HFFc6 (cell line): Measurements from ENCODE around the gene MASP2. TPM values are rescaled to one million over a fixed set of nuclear protein-coding genes. Genes with fewer than 3 reads are reported as not detected.
"Not testable (repeated sequence)": the region's sequence is repeated elsewhere in the genome, so short reads cannot be mapped to it uniquely, and the experiment has no call there.

Experiments
- DNase-seq: peaks from one replicate; pipeline ENCODE4 v3.0.0-alpha.2; 2018
- H3K27ac Mint-ChIP-seq: 2 replicates; pipeline ENCODE4 v1.8.0; 2020; ENCODE audit warnings: mild to moderate bottlenecking, mixed read lengths
- H3K27me3 Mint-ChIP-seq: 2 replicates; pipeline ENCODE4 v1.8.0; 2021; ENCODE audit warnings: mild to moderate bottlenecking, moderate library complexity, mixed read lengths; ENCODE audit not compliant: insufficient read depth
- H3K36me3 Mint-ChIP-seq: 2 replicates; pipeline ENCODE4 v1.8.0; 2021; ENCODE audit warnings: low read depth, mixed read lengths
- H3K4me1 Mint-ChIP-seq: 2 replicates; pipeline ENCODE4 v1.8.0; 2020; ENCODE audit warnings: low read depth, mixed read lengths
- H3K4me3 Mint-ChIP-seq: 2 replicates; pipeline ENCODE4 v1.8.0; 2020; ENCODE audit warnings: mild to moderate bottlenecking, moderate library complexity, mixed read lengths
- H3K9me3 Mint-ChIP-seq: 2 replicates; pipeline ENCODE4 v1.8.0; 2020; ENCODE audit warnings: mild to moderate bottlenecking, mixed read lengths
- CTCF ChIP-seq: fragments of 200-600 bp; sonication (generic); IDR thresholded peaks from 2 replicates; pipeline ENCODE4 v1.5.0; 2021; ENCODE audit warnings: antibody characterized with exemption, mild to moderate bottlenecking
- total RNA-seq, 6 experiments: library from RNA; stranded (reverse); fragmentation: NEBNext Ultra II Directional; extraction: Animal tissue kit (Norgen Biotek cat#: 25700); gene quantifications; 2 replicates in 1 of 6; 3 replicates in 5 of 6; pipeline ENCODE4 v1.2.3, GENCODE V29; 2021

The MASP2 gene
- total RNA-seq, 6 experiments from 2014 or later: 0.12 TPM; not detected in 5

GRCh38 chr1:11064942-11065341 is 17.9 kb upstream of the MASP2 start:
- no peak for TF ChIP-seq CTCF
- H3K4me1 Mint-ChIP-seq: peaks cover 14% of the 10 kb centered on the region
- H3K4me3 Mint-ChIP-seq: no peak overlapping the region
- no peaks in the 10 kb centered on the region for H3K9me3 Mint-ChIP-seq
- no peak overlapping the region for H3K27ac Mint-ChIP-seq
- peaks cover 35% of the 10 kb centered on the region for H3K36me3 Mint-ChIP-seq
- DNase-seq: no peak
- H3K27me3 Mint-ChIP-seq: no peaks in the 10 kb centered on the region; the same call in 1 of the 2 replicates

GRCh38 chr1:11063937-11064537 is 17.0 kb upstream of the MASP2 start:
- 0 out of 2 replicates have a peak, but pooled peaks have one; percentile 7 for TF ChIP-seq CTCF
- H3K27ac Mint-ChIP-seq, H3K9me3 Mint-ChIP-seq, DNase-seq, H3K27me3 Mint-ChIP-seq, H3K4me3 Mint-ChIP-seq: not testable (repeated sequence)
- Mint-ChIP-seq H3K4me1 (peaks cover 14% of the 10 kb centered on the region), H3K36me3 (peaks cover 32% of the 10 kb centered on the region)

- peaks cover 14% of the 10 kb centered on the region for H3K4me1 Mint-ChIP-seq
- no peak overlapping the region for H3K27ac Mint-ChIP-seq
- DNase-seq: no peak
- H3K4me3 Mint-ChIP-seq: no peak overlapping the region
- no peaks in the 10 kb centered on the region for H3K9me3 Mint-ChIP-seq
- no peaks in the 10 kb centered on the region; the same call in 1 of the 2 replicates for H3K27me3 Mint-ChIP-seq
- peaks cover 35% of the 10 kb centered on the region for H3K36me3 Mint-ChIP-seq
- no peak for TF ChIP-seq CTCF
These were observed 15.9 kb upstream of the MASP2 start for GRCh38 chr1:11062965-11063401.

- H3K9me3 Mint-ChIP-seq: no peaks in the 10 kb centered on the region
- no peak for TF ChIP-seq CTCF
- peaks cover 40% of the 10 kb centered on the region for H3K36me3 Mint-ChIP-seq
- no peaks in the 10 kb centered on the region; the same call in 1 of the 2 replicates for H3K27me3 Mint-ChIP-seq
- peaks cover 18% of the 10 kb centered on the region for H3K4me1 Mint-ChIP-seq
- peak overlapping the region; percentile 15 for H3K27ac Mint-ChIP-seq
- DNase-seq: no peak
- H3K4me3 Mint-ChIP-seq: no peak overlapping the region
These were observed 14.8 kb upstream of the MASP2 start for GRCh38 chr1:11061652-11062365.

- H3K27ac Mint-ChIP-seq: peak within 1 kb of the TSS; percentile 86
- peaks cover 18% of the 10 kb centered on the region for H3K4me1 Mint-ChIP-seq
- no peaks in the 10 kb centered on the region; the same call in 1 of the 2 replicates for H3K27me3 Mint-ChIP-seq
- peak; percentile 84 for DNase-seq
- H3K4me3 Mint-ChIP-seq: peak within 1 kb of the TSS; percentile 94
- H3K9me3 Mint-ChIP-seq: no peaks in the 10 kb centered on the region
- TF ChIP-seq CTCF: peak; percentile 73
- H3K36me3 Mint-ChIP-seq: peaks cover 27% of the 10 kb centered on the region
These were observed 13.2 kb upstream of the MASP2 start, which contains the start of gene SRM for GRCh38 chr1:11059968-11060830. SRM (minus strand) TSS chr1:11060018; CDS start chr1:11059943, 75 bp downstream.
